22Rv1 (cell line): ENCODE measurements around the gene NECTIN3.

ENCODE experiments used
- CTCF ChIP-seq: fragments of 450-650 bp; IDR thresholded peaks from 2 replicates; pipeline ENCODE4 v1.5.1; 2017; ENCODE audit warnings: mild to moderate bottlenecking
- ZFX ChIP-seq: fragments of 450-650 bp; IDR thresholded peaks from 2 replicates; pipeline ENCODE4 v1.6.1; 2017; ENCODE audit warnings: antibody characterized with exemption, borderline replicate concordance

- TF ChIP-seq CTCF (no peak), ZFX (no peak)
Measured at GRCh38 chr3:111130827-111131226, 59.2 kb downstream of the NECTIN3 start.
